Stimulated activated CD8-positive, alpha-beta memory T cell treated with anti-CD3 and anti-CD28 coated beads, Interleukin-4, amount 100 ng/mL, for 4 hours (primary cell): ENCODE measurements around the gene GRIA1.

Experiments
- DNase-seq, 2 donors: peaks; one replicate each; pipeline ENCODE4 v3.0.0-alpha.2; 2020; ENCODE audit warnings: low read depth in 2 of 2, low spot score in 1 of 2

Gene GRIA1

DNA sequence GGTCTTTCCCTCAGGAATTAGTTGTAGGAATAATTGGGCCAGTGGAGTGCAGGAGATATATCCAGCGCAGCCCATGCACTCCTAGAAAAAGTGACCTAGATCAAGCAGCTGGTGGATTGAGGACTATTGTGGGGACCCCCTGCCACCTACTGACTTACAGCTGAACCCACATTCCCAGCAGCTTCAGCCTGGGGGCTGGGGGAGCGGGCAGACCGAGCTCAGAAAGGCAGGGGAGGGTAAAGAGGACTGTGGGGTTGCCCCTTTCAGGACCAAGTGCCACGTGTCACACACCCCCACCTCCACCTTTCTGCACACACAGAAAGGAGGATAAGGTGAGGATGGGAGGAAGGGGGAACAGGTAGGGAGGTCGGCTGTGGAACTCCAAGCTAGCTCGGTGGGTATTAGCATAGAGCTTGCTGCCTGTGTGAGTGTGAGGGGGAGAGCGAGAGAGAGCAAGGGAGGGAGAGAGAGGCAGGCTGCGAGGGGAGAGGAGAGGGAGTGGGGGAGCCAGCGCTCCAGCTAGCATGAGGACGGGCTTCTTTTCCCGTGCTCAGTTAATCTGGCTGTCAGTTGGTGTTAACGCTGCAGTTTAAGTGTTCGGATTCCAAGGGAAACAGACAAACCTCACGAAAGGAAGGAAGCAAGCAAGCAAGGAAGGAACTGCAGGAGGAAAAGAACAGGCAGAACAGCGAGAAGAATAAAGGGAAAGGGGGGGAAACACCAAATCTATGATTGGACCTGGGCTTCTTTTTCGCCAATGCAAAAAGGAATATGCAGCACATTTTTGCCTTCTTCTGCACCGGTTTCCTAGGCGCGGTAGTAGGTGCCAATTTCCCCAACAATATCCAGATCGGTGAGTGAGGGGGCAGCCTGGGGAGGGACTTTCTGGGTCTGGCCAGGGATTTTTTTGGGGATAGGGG is at the start of gene GRIA1:
GRIA1 (plus strand) TSS at position 553 of the 920 bp plus-strand sequence.
- no peak for DNase-seq

DNA sequence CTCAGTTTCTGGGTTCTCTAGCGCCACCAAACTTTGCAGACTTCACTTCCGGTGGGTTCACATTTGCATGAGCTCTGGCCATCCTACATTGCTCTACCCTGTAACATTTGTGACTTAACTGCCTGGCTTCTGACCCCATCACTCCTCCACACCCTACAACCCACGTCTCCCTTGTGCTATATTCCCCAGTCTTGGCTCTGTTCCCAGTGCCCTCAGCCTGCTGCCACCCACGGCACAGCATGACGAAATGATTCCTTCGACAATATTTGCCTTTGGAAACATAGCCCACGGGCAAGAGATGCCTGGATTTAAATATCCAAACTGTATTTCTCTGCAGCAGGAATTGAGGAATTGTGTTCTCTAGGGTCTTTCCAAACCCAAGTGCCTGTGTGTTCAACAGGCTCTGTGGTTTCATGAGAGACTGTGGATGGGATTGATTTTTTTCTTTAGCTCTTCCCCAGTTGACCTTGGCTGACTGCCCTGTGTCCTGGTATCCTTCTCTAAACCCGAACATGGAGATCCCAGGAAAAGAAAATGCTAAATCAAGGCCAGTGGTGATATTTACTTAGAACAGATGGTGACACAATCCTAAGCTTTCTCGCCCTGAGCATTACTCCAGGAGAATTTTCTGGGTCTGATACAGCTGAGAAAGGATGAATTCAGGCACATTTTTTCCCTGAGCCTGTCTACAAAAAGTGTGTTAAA is 44.4 kb upstream of the GRIA1 start:
- no peak for DNase-seq

DNA sequence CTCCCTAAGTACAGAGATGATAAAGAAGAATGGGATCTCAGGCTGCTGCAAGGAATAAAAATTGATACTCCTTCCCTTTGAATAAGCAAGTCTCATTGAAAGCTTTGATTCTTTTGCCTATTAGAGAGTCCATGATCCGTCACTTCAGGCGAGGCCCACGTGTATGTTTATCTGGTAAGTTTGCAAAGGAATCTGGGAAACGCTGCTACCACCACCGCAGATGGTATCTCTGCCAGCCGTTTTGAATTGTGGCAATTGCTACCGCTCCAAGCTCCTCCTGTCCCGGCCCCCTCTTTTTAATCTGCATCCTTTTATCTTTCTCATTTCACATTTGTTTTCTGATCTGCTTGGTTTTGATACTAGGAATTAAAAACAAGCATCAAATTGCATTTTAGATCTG is 42.9 kb upstream of the GRIA1 start:
- DNase-seq, result no peak

DNA sequence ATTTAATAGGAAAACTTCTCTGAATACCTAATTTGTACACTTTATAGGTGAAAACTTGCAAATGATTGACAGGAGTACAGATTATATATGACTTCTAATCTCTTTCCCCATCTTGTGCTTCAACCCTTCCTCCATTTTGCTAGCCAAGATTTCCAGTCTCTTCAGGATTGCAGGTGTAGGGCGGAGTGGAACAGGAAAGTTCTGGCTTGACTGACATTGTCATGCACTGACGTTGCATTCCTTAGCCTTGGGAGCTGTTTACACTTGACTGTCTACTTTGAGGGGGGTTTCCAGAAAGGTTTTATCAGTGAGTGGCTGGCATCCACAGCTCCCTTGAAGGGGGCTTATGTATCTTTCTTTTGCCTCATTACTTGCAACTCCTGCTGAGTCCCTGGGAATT is 34.1 kb upstream of the GRIA1 start:
- DNase-seq, result no peak

DNA sequence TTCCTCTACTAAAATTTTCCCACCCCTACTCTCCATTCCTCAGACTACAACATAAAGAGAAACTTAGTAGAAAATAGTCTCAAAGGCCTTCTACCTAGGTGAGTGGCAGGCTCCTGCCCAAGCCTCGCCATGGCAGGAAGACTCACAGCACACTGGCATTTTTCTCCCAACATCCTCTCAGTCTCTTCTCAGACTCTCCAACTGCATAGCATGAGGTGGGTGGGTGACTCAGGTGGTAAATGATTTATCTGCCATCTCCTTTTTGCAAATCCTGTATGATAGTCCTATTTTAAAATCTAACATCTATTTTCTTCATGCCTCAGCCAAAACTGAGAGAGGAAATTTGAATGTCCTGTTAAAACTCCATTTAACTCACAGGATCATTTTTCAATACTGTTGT is 33.5 kb upstream of the GRIA1 start:
- DNase-seq, result no peak

DNA sequence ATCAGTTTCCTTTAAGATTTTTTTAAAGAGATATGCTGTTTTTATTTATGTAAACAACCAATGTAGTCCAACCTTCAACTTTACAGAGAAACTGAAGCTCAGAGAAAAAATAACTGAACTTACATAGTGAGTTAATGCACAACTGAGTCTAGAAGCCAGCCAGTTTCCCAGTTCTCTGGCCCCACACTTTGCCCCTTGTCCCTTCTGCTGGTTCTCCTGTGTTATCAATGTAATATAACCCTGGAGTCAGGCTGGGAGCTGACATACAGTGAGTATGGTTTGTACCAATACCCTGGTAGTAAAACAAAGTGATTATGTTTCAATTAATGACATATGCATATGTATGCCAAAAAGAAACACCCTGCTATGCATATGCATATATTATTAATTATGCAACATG is 32.2 kb upstream of the GRIA1 start:
- no peak for DNase-seq

DNA sequence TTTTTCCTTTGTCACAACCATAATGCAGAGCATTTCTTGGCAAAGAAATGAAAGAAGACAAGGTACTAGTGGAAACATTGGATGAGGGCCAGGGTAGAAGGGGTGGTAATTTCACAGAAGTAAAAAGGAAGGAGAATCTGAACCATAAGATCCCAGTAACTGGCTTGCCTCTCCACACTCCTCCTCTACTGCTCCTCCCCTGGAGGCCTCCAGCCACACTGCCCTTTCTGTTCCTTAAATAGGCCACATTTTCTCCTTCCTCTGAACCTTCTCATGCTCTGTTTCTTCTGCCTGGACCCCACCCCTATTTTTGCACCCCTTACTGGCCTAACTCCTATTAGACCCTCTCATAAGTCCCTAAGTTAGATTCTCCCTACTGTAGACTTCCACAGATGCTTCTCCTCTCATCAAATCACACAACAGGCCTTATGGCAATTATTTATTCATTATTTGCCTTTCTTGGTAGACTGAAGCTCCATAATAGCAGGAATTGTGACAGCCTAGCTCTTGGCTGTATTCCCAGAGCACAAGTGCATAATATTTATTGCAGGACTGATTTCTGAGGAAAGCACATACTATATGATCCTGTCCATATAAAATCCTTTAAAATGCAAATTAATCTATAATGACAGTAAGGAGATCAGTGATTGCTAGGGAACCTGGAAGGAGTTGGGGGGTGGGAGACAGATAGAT is 31.3 kb upstream of the GRIA1 start:
- no peak for DNase-seq

DNA sequence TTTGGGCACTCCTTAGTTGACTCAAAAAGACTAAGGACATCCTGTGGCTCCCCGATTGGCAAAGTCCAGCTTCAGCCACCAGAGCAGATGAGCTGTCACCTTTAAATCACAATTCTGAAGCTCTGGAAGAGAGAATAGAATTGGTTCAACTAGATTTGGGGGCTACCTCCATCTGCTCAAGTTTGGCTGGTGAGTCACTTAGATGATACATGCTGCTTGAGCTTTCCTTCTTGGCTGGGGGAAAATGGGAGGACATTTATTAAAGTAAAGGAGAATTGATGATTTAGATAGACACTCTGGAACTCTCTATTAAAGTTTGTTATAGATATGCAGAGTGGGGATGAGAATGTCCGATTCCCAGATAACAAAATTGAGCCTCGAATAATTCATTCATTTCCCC is 30.0 kb upstream of the GRIA1 start:
- DNase-seq, result no peak

DNA sequence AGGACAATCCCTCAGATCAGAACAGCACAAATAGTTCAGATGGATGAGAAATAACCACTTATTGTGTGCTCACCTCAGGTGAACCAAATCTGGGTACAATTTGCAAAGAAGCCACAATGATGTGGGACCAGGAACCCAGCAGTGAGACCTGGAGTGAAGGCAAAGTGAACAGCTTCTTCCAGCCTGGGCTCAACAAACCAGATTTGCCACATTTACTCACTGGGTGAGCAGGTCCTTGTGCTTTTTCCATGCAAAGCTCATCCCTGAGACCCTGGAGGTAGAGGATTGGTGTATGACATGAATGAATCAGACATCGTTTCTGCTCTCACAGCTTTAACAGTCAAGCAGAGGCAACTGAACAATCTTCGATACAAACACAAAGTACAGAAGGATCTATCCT is 29.1 kb upstream of the GRIA1 start:
- DNase-seq, result no peak

DNA sequence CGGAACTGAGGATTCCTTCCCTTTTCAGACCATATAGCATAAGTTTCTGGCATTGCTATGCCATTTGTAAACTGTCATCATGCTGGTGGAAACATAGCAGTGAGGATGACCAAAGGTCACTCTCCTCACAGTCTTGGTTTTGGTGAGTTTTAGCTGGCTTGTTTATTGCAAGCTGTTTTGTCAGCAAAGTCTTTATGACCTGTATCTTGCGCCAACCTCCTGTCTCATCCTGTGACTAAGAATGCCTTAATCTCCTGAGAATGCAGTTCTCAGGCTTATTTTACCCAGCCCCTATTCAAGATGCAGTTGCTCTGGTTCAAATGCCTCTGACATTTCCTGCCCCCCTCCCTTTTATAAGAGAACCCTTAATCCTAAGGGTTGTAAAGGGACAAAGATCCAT is 26.7 kb upstream of the GRIA1 start:
- DNase-seq, result no peak

DNA sequence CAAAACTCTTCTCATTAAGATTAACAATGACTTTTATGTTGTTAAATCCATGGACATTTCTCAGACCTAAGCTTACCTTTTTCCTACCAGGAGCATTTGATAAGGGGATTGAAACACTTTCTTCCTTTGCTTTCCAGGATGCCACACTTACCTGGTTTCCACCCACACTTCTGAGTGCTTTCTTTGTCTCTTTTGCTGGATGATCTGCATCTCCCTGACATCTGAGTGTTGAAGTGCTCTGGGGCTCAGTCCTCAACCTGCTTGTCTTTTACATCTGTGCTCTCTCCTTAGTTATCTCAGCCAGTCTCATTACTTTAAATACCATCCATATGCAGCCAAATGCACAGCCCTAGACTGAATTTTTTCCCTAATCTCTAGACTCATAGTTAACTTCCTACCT is 22.9 kb upstream of the GRIA1 start:
- DNase-seq, result no peak

DNA sequence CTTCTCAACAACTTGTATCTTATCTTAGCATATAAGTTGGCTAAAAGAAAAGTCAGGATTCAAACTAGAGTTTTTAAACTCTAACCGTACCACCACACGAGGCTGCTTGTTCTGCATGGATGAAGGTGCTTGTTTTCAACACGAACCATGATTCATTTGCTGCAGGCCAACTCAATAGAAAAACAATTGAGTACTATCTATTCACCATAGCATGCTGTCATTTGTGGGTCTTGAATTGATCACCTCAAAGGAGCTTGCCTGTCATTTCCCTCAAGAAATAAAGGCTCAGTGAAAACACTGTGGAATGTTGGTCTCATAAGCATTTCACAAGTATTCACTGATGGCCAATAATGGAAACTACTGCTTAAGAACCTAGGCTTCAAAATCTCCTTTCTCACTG is 21.0 kb upstream of the GRIA1 start:
- DNase-seq, result no peak

DNA sequence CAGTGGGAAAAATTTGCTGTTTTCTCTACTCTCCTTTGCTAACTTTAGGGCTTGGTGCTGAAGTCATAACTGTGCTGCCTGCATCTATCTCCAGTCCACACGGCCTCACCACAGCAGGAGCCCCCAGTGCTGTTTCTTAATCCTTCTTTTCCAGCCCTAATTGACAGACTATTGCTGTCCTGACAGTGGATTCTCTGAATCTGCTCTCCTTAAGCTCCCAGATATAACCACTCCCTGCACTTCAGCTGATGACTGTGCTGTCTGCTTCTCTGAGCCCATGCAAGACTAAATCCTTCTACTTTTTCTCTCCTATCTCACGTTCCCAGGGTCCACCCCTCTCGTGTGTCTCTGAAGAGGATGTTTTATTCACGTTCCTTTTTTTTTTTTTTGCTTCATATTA is 19.7 kb upstream of the GRIA1 start:
- no peak for DNase-seq

DNA sequence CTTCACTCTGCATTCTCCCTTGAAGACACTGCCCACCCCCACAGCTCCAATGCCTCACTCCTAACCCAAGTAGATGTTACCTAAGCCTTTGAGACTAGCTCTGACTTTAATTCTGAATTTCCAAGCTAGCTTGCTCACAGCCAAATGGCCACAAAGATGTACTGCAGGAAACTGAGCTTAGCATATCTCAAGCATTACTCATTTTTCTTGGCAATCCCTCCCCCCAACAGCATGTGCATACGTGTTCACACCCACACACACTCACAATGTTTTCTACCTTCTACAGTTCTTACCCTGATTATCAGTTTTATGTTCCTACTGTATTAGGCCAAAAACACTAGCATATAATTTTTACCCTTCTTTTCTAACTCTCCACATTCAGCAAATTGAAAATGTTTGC is 13.7 kb upstream of the GRIA1 start:
- no peak for DNase-seq

DNA sequence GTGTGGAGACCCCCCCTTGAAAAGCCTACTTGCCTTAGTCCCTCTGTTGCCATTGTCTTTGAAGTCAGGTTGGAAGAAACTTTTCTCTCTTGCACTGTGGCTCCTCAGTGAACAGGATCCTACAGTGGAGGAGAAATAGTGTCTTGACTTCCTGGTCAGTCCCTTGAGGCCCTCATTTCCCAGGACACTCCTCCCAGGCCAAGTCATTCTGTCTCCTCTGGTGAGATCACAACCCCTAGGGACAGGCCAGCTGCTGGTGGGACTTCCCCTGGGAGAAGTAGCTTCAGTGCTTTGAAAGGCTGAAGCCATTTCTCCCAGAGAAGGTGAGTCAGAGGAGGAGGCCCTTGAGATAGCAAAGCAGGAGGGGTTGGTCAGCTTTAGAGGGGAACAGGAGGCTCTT is 10.1 kb upstream of the GRIA1 start:
- DNase-seq, result no peak

DNA sequence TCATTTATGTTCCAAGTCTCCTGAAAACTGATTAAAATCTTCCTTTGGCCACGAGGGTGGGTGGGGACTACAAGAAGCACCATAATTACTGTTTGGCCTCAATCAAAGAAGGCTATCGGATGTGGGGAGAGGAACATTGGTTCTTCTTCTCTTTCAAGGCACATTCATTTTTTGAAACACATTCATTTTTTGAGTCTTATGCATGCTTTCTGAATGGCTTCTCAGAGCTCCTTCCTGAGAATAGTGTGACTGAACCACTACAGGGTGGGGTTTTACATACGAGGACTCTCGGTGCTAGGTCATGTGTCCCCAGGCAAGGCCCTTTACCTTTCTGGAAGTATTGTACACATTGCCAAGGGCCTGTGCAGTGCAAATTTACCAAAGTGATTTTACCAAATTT is 7.0 kb upstream of the GRIA1 start:
- DNase-seq, result no peak

DNA sequence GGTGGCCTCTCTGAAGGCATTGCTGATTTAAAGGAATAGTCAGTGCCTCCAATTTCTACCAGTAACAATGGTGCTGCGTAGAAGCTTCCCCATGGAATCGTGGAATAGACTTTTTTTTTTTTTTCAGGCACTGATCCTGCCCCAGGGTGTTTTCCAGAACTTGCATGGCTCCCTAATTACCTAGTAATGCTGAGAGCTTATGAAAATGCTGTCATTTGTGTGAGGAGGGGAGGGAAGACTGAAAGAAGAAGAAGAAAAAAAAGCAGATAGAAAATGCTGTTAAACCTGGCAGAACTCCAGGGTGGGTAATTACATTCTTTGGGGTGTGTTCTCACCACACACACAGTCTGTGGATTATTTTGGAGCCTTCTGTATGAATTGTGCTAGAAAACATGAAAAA is 4.8 kb upstream of the GRIA1 start:
- no peak for DNase-seq

DNA sequence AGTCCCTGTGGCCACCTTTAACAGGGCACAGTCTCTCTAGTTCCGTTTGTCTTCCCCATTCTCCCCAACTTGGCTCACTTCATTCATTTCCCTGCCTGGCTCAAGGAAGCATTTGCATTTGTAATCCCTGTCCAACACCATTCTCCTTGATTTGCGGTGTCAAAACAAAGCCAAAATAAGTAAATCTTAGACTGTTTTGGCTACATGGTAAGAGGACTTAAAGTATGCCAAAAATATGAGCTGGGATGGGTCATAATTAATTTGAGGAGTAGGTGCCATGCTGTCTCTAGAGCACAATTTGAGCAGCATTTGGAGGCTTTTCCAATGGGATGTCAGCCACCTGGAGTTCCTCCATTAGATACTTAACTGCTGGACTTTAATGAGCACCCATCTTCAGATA is 3.7 kb upstream of the GRIA1 start:
- DNase-seq, result no peak

DNA sequence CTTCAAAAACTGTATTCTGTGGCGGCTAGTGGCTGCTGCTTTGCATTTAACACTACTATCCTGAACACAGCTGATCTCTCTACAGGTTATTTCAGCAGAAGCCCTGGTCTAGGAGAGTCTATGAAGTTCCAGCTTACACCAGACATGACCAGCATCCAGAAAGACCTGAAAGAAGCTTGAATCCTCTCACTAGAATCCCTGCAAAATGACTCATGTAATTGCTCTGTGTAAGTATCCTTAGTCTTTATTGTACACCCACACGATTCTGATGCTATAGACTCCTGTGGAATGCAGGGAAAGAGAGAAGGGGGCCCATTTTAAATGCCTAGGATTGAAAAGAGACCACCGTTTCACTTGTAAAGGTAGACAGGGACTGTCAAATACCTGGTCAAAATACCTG is 859 bp upstream of the GRIA1 start:
- DNase-seq, result no peak

DNA sequence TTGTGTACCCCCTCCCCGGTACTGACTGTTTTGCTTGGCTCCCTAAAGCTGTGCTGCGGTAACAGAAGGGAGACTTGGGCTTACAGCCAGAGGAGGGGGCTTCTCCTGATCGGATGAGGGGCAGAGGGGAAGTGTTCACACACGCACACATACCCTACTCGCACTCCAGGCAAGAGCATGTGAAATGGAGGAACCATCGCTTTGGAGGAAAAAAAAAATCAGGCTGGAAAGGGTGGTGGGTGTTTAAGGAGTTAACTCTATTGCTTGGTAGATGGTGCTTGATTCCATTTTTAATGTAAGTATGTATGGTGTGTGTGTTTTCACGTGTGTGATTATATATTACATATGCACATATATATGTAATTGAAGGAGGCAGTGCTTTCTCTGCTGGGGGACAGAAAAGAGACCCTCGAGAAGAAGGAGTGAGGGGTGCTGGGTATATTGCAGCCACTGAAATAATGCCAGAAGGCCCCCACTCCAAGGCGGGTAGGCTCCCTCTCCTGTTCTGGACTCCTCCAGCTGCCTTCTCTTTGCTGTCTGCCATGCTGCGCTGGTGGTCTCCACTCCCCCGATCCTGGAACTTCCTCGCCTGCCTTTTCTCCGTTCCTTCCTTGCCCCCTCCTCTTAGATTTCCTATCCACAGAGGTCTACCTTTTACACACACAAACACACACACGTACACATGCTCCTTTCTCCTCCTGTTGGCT is 721 bp downstream of the GRIA1 start:
- DNase-seq, result no peak

DNA sequence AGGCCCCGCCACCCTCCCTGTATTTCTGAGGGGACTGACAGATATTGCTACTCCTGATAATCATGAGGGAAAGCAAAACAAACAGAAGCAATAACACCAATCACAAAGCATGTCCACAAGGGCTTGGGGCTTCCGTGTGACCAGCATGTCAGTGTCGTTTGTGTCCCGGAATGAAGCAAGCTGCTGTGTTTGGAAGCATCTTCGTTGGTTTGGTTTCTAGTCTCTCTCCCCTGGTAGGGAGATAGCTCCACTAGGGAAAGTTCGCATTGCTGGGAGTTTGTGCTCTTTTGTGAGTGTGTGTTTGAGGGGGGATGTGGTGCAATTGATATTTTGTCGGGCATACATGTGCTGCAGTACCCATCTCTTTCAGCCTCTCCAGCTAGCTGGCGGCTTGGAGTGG is 1.4 kb downstream of the GRIA1 start:
- DNase-seq, result no peak
